KMS-11 (cell line): Measurements from ENCODE around the gene TCEA3.
A peak's percentile ranks its signal among the peaks of the same experiment; 100 is the strongest.

Experiments
- H2AFZ ChIP-seq: fragments of 200-600 bp; sonication (generic); 2 replicates; pipeline ENCODE4 v1.6.1; 2016; ENCODE audit warnings: antibody characterized with exemption, mixed run types, low read depth
- H3K27ac ChIP-seq: fragments of 200-600 bp; sonication (generic); 2 replicates; pipeline ENCODE4 v1.6.1; 2016; ENCODE audit warnings: mild to moderate bottlenecking, mixed run types
- H3K27me3 ChIP-seq: fragments of 200-600 bp; sonication (generic); 2 replicates; pipeline ENCODE4 v1.6.1; 2017; ENCODE audit warnings: mild to moderate bottlenecking, low read depth, mixed run types, moderate library complexity; ENCODE audit not compliant: insufficient read depth
- H3K36me3 ChIP-seq: fragments of 200-600 bp; sonication (generic); 2 replicates; pipeline ENCODE4 v1.6.1; 2017; ENCODE audit warnings: mild to moderate bottlenecking, mixed run types; ENCODE audit not compliant: insufficient read depth
- H3K4me1 ChIP-seq: fragments of 200-600 bp; sonication (generic); 2 replicates; pipeline ENCODE4 v1.6.1; 2016; ENCODE audit warnings: mild to moderate bottlenecking, low read depth, mixed run types; ENCODE audit not compliant: poor library complexity, severe bottlenecking
- H3K4me2 ChIP-seq: fragments of 200-600 bp; sonication (generic); 2 replicates; pipeline ENCODE4 v1.7.0; 2016; ENCODE audit warnings: mild to moderate bottlenecking, mixed run types
- H3K4me3 ChIP-seq: fragments of 200-600 bp; sonication (generic); IDR thresholded peaks from 2 replicates; pipeline ENCODE4 v1.6.1; 2017; ENCODE audit warnings: low read depth, low read length, mixed read lengths; ENCODE audit not compliant: insufficient read depth
- H3K79me2 ChIP-seq: fragments of 200-600 bp; sonication (generic); 2 replicates; pipeline ENCODE4 v1.6.1; 2016; ENCODE audit warnings: low read depth, mixed run types; ENCODE audit not compliant: insufficient read depth
- H3K9ac ChIP-seq: fragments of 200-600 bp; sonication (generic); 2 replicates; pipeline ENCODE4 v1.6.1; 2016; ENCODE audit warnings: mild to moderate bottlenecking, mixed run types
- H4K20me1 ChIP-seq: fragments of 200-600 bp; sonication (generic); 2 replicates; pipeline ENCODE4 v1.6.1; 2016; ENCODE audit warnings: mild to moderate bottlenecking, mixed run types; ENCODE audit not compliant: insufficient read depth
- CTCF ChIP-seq: fragments of 200-600 bp; sonication (generic); conservative IDR thresholded peaks from 2 replicates; pipeline ENCODE4 v1.6.1; 2017; ENCODE audit warnings: low read depth, mild to moderate bottlenecking, antibody characterized with exemption, low read length, moderate library complexity, mixed read lengths

TCEA3 gene

GRCh38 chr1:23343221-23344110 is 81.1 kb downstream of the TCEA3 start:
- no peaks in the 10 kb centered on the region for H3K27me3 ChIP-seq
- no peak for TF ChIP-seq CTCF
- H3K4me3 ChIP-seq = no peak overlapping the region
- H3K4me1 ChIP-seq = peaks cover 44% of the 10 kb centered on the region
- H3K36me3 ChIP-seq = no peaks in the 10 kb centered on the region
- peak overlapping the region; percentile 97 for H3K27ac ChIP-seq
- peak overlapping the region; percentile 99 for H3K9ac ChIP-seq
- no peak overlapping the region; the same call in 1 of the 2 replicates for H2AFZ ChIP-seq
- H3K79me2 ChIP-seq = peaks cover 57% of the 10 kb centered on the region
- peaks cover 38% of the 10 kb centered on the region for H4K20me1 ChIP-seq
- H3K4me2 ChIP-seq = peak overlapping the region; percentile 88

- peaks cover 47% of the 10 kb centered on the region for H4K20me1 ChIP-seq
- no peak overlapping the region for H2AFZ ChIP-seq
- peak overlapping the region; percentile 99; the same call in 1 of the 2 replicates for H3K9ac ChIP-seq
- peaks cover 6% of the 10 kb centered on the region for H3K36me3 ChIP-seq
- H3K4me3 ChIP-seq = no peak overlapping the region
- no peak for TF ChIP-seq CTCF
- no peaks in the 10 kb centered on the region for H3K27me3 ChIP-seq
- H3K4me1 ChIP-seq = peaks cover 58% of the 10 kb centered on the region
- peak overlapping the region; percentile 88 for H3K4me2 ChIP-seq
- peak overlapping the region; percentile 97; the same call in 1 of the 2 replicates for H3K27ac ChIP-seq
- peaks cover 70% of the 10 kb centered on the region for H3K79me2 ChIP-seq
These were observed 82.4 kb downstream of the TCEA3 start for GRCh38 chr1:23341931-23342692.

GRCh38 chr1:23339632-23340031 is 84.9 kb downstream of the TCEA3 start:
- peaks cover 50% of the 10 kb centered on the region for H3K4me1 ChIP-seq
- H3K9ac ChIP-seq = no peak overlapping the region
- H2AFZ ChIP-seq = no peak overlapping the region
- H3K36me3 ChIP-seq = peaks cover 12% of the 10 kb centered on the region
- H3K27ac ChIP-seq = peak overlapping the region; percentile 97; the same call in 1 of the 2 replicates
- H4K20me1 ChIP-seq = peaks cover 47% of the 10 kb centered on the region
- TF ChIP-seq CTCF = no peak
- no peaks in the 10 kb centered on the region for H3K27me3 ChIP-seq
- H3K4me2 ChIP-seq = peak overlapping the region; percentile 88
- H3K4me3 ChIP-seq = no peak overlapping the region
- peaks cover 90% of the 10 kb centered on the region for H3K79me2 ChIP-seq

- no peak overlapping the region for H2AFZ ChIP-seq
- H3K9ac ChIP-seq = no peak overlapping the region
- H3K79me2 ChIP-seq = peaks cover 93% of the 10 kb centered on the region
- peaks cover 20% of the 10 kb centered on the region for H3K36me3 ChIP-seq
- H3K27ac ChIP-seq = no peak overlapping the region
- H3K27me3 ChIP-seq = no peaks in the 10 kb centered on the region
- H3K4me2 ChIP-seq = no peak overlapping the region; the same call in 1 of the 2 replicates
- no peak for TF ChIP-seq CTCF
- peaks cover 47% of the 10 kb centered on the region for H4K20me1 ChIP-seq
- H3K4me1 ChIP-seq = peaks cover 50% of the 10 kb centered on the region
- H3K4me3 ChIP-seq = no peak overlapping the region
These were observed 86.7 kb downstream of the TCEA3 start for GRCh38 chr1:23337869-23338268.
